Muscle layer of duodenum (tissue), 2 donors: ENCODE data around the gene SH3RF1.

Experiments used
- H3K27ac ChIP-seq: one replicate; pipeline ENCODE4 v1.7.0; 2013; ENCODE audit warnings: mild to moderate bottlenecking, low read length
- H3K27me3 ChIP-seq: one replicate; pipeline ENCODE4 v1.7.0; 2013; ENCODE audit warnings: low read depth, mild to moderate bottlenecking, control low read depth, low read length
- H3K36me3 ChIP-seq, 2 donors: one replicate each; pipeline ENCODE4 v1.7.0; 2013; ENCODE audit warnings: low read length in 2 of 2, control low read depth in 1 of 2, mild to moderate bottlenecking in 1 of 2; ENCODE audit not compliant: insufficient read depth in 2 of 2, control insufficient read depth in 1 of 2
- H3K4me1 ChIP-seq, 2 donors: one replicate each; pipeline ENCODE4 v1.7.0; 2013; ENCODE audit warnings: low read length in 2 of 2, mild to moderate bottlenecking in 2 of 2, control low read depth in 1 of 2, moderate library complexity in 1 of 2; ENCODE audit not compliant: insufficient read depth in 2 of 2, control insufficient read depth in 1 of 2
- H3K4me3 ChIP-seq, 2 donors: one replicate each; pipeline ENCODE4 v1.7.0; 2013; ENCODE audit warnings: low read length in 2 of 2, low read depth in 1 of 2, mild to moderate bottlenecking in 1 of 2
- H3K9me3 ChIP-seq, 2 donors: one replicate each; pipeline ENCODE4 v1.7.0; 2013; ENCODE audit warnings: low read length in 2 of 2, control low read depth in 1 of 2, mild to moderate bottlenecking in 1 of 2; ENCODE audit not compliant: control insufficient read depth in 1 of 2
- donor health status: healthy.

SH3RF1 gene

DNA sequence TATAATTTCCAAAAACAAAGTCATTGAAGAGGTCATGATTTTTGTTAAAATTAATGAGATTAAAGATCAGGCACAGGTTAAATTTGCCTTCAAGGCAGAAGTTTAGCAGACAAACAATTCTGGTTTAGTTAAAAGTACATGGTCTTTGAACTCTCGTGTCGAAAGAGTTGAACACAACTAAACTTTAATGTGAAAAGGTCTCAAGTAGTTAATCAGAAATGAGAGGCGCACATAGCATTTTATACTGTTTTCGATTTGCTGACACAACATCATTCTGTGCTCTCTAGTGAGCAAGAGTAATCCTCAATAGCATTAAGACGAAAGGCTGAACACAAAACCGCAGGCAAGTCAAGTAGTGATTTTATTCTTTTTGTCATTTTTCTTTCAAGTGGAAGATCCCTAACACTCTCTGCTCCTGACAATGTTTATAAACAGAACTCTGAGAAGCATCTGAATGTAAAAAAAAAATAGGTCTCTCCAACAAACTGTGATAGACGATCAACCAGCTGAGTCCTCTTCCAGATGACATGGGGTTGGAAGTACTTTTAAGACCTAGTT is 49.8 kb downstream of the SH3RF1 start:
- H3K4me3 ChIP-seq: no peak overlapping the region
- peaks cover 24% of the 10 kb centered on the region in 2 donors for H3K4me1 ChIP-seq
- H3K9me3 ChIP-seq: no peaks in the 10 kb centered on the region
- no peaks in the 10 kb centered on the region for H3K36me3 ChIP-seq
- no peaks in the 10 kb centered on the region for H3K27me3 ChIP-seq
- H3K27ac ChIP-seq: no peak overlapping the region

DNA sequence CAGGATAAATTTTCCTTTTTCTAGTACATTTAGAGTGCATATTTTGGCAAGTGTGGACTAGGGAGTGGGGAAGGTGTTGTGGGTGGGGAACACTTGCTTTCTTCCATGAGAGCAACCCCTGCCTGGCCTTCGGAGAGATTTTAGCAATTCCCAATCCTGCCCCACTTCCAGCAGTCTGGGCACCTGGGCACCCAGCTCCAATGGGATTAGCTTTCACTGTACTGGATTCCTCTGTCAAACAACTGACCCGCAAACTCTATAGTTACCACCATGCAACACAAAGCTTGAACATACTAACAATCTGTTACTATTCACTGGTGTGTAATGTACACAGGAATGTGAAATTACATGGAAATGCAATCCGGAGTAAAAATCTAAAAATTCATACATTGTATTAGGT is 50.3 kb downstream of the SH3RF1 start:
- no peak overlapping the region for H3K27ac ChIP-seq
- no peaks in the 10 kb centered on the region for H3K36me3 ChIP-seq
- H3K9me3 ChIP-seq: no peaks in the 10 kb centered on the region
- no peaks in the 10 kb centered on the region for H3K27me3 ChIP-seq
- peaks cover 19 to 23% of the 10 kb centered on the region in 2 donors for H3K4me1 ChIP-seq
- no peak overlapping the region for H3K4me3 ChIP-seq

DNA sequence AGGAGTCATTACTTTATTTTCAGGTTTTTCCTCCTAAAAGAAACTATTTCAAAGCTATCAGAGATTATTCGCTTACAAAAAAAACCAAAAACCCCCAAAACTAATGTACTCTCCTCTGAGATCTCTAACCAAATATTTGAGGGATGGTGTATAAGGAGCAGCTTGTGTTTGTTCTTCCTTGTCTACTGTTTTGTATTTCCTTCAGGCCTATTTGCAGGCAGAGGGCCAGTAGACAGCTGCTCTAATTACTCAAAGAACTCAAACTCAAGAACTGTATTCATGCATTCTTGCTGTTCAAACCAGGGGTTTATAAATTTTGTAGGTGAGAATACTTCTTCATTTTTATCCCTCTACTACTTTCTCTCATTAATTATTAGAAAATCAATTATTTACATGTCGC is 51.3 kb downstream of the SH3RF1 start:
- H3K27me3 ChIP-seq: no peaks in the 10 kb centered on the region
- H3K9me3 ChIP-seq: no peaks in the 10 kb centered on the region
- H3K4me1 ChIP-seq: peaks cover 16 to 17% of the 10 kb centered on the region in 2 donors
- no peak overlapping the region for H3K27ac ChIP-seq
- no peak overlapping the region for H3K4me3 ChIP-seq
- no peaks in the 10 kb centered on the region for H3K36me3 ChIP-seq

DNA sequence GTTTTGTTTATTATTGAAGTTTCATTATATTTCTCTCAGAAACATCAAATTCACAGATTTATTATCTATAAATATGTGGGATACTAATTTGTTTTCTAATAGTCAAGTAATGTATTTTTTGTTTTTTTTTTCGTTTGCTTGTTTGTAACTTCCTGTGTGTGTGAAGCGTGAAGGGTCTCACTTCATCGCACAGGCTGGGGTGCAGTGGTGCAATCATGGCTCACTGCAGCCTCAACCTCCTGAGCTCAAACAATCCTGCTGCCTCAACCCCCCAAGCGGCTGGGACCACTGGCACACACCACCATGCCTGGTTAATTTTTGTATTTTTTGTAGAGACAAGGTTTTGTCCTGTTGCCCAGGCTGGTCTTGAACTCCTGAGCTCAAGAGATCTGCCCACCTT is 55.1 kb downstream of the SH3RF1 start:
- Histone ChIP-seq H3K27ac (no peak overlapping the region), H3K36me3 (no peaks in the 10 kb centered on the region), H3K4me1 (peaks cover 11 to 17% of the 10 kb centered on the region in 2 donors), H3K4me3 (no peak overlapping the region), H3K27me3 (no peaks in the 10 kb centered on the region), H3K9me3 (no peaks in the 10 kb centered on the region)

DNA sequence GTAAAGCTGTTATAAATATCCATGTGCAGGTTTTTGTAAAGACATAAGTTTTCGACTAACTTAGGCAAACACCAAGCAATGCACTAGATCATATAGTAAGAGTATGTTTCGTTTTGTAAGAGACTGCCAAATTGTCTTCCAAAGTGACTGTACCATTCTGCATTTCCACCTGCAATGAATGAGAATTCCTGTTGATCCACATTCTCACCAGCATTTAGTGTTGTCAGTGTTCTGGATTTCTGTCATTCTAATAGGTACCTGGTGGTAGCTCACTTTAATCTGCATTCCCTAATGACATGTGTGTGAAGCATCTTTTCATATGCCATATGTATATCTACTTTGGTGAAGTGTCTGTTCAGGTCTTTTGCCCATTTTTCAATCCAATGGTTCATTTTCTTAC is 57.8 kb downstream of the SH3RF1 start:
- Histone ChIP-seq H3K4me3 (no peak overlapping the region), H3K9me3 (no peaks in the 10 kb centered on the region), H3K4me1 (no peaks in the 10 kb centered on the region), H3K36me3 (no peaks in the 10 kb centered on the region), H3K27me3 (no peaks in the 10 kb centered on the region), H3K27ac (no peak overlapping the region)

DNA sequence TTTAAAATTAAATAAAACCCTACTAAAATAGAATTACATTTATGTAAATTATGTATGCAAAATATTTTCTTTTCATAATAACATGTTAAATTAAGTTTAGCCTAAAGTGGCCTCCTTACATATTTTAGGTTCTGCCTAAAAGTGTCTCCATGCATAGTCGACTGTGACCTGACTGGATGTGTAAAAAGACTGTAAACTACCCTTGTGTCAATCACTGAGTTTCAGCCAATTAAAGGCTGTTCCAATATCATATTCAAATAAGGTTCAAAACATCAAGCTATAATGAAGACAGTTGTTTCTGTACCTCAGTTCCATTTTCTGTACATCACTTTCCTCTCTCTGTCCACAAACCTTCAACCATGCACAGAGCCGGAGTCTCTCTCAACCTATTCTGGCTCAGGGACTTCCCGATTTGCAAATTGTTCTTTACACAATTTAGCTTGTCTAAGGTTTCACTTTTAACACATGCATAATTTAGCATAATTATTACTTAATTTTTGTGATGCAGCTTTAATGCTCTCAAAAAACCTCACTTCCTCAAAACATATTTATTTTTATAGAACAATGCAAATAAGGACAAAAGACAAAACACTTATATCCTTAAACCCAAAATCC is 60.1 kb downstream of the SH3RF1 start:
- H3K27ac ChIP-seq: no peak overlapping the region
- H3K36me3 ChIP-seq: no peaks in the 10 kb centered on the region
- no peak overlapping the region for H3K4me3 ChIP-seq
- peaks cover 0 to 5% of the 10 kb centered on the region in 2 donors for H3K4me1 ChIP-seq
- no peaks in the 10 kb centered on the region for H3K27me3 ChIP-seq
- H3K9me3 ChIP-seq: no peaks in the 10 kb centered on the region

DNA sequence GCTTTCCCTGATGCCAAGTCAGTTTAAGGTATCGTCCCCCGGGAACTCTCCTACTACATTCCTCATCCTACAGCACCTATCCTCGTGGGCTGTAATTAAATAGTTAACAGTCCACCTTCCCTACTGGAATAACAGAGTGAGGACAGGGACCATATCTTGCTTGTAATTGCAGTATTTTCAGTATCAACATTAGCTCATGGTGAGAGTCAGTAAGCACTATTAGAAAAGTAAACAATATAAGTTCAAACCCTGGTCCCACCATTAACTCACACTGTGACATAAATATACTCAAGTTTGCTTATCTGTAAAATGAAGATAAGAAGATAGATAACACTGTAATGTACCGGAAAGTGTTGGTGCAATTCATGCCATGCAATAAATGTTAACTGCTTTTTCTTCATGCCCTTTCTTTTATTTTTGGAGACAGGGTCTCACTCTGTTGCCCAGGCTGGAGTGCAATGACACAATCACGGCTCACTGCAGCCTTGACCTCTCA is 61.3 kb downstream of the SH3RF1 start:
- H3K27me3 ChIP-seq: no peaks in the 10 kb centered on the region
- H3K36me3 ChIP-seq: no peaks in the 10 kb centered on the region
- H3K4me3 ChIP-seq: no peak overlapping the region
- H3K4me1 ChIP-seq: peaks cover 0 to 12% of the 10 kb centered on the region in 2 donors
- H3K27ac ChIP-seq: no peak overlapping the region
- no peaks in the 10 kb centered on the region for H3K9me3 ChIP-seq

DNA sequence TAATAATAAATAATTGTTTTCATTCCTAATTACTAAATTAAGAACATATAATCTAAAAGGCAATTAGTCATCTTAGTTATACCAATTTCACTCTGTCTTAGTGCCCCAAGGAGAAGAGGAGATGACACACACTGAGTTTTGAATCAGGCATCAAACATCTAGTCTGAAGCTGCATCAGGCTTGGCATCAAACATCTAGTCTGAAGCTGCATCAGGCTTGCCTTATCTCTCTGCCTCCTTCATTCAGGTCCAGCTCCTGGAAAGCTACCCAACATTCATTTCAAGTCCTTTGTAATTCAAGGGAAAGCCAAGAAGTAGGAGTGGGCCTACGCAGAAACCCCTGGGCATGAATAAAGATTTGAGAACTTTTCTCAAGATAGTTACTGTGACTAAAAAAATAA is 62.2 kb downstream of the SH3RF1 start:
- no peak overlapping the region for H3K4me3 ChIP-seq
- no peak overlapping the region for H3K27ac ChIP-seq
- no peaks in the 10 kb centered on the region for H3K36me3 ChIP-seq
- H3K27me3 ChIP-seq: no peaks in the 10 kb centered on the region
- no peaks in the 10 kb centered on the region for H3K9me3 ChIP-seq
- H3K4me1 ChIP-seq: peaks cover 0 to 16% of the 10 kb centered on the region in 2 donors

DNA sequence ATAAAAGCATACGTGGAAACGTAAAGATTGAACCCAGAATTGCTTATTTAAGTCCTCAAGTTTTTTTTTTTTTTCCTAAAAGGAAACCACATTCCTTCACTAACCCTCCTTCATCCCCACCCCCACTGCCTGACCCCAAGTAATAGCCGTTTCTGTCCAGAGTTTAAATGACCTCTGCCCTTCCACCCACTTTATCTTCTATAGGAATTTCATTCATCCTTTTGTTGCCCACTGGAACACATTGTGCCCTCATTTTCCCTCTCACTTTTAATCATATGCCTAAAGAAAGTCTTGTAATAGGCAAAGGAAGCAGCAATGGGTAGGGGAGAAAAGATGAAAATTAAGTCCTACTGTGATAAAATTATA is 62.7 kb downstream of the SH3RF1 start:
- Histone ChIP-seq H3K9me3 (no peaks in the 10 kb centered on the region), H3K4me1 (peaks cover 0 to 16% of the 10 kb centered on the region in 2 donors), H3K27ac (no peak overlapping the region), H3K27me3 (no peaks in the 10 kb centered on the region), H3K4me3 (no peak overlapping the region), H3K36me3 (no peaks in the 10 kb centered on the region)

DNA sequence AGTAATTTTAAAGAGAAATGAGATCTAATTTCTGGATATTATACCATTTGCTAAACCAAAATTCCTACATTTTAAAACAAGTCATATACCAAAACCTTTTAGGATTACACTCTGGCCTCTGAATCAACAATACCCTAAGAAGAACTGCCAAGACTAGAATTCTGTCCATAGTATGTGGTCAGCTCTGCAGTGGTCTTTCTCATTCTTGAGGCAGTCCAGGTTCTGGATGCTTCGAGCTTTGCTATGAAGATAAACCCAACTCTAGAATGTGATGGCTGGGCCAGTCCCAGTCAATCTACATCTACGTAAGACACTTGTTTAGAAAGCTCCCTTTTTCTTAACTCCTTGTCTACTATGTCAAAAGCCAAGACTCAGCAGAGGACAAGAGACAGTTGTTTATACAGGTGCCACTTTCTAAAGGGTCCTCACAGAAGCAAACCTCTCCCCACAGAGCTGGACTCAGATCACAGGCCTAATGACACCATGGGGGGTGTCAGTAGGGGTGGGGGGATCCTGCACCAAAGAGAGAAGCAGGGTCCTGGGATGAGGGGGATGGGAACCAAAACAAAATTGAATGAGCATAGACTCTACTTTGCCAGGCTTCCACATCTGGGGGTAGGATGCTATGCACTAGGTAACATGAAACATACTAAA is 63.2 kb downstream of the SH3RF1 start:
- Histone ChIP-seq H3K27me3 (no peaks in the 10 kb centered on the region), H3K27ac (no peak overlapping the region), H3K4me1 (peaks cover 0 to 20% of the 10 kb centered on the region in 2 donors), H3K9me3 (no peaks in the 10 kb centered on the region), H3K36me3 (no peaks in the 10 kb centered on the region), H3K4me3 (no peak overlapping the region)

DNA sequence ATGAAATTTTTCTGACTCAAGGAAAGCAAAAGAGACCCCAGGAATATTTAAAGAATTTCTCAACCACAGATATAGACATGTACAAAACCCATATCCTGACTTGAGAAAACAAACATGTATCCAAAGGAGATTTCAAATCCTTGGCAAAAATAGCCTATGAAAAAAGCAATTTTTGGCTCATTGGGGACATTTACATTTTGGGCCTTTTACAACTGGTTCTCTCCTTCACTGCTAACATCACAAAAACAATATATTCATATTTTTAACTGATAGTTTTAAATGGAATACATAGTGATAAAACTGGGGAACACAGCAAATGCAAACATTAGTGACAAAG is 65.0 kb downstream of the SH3RF1 start:
- no peak overlapping the region for H3K27ac ChIP-seq
- no peak overlapping the region for H3K4me3 ChIP-seq
- H3K27me3 ChIP-seq: no peaks in the 10 kb centered on the region
- peaks cover 0 to 32% of the 10 kb centered on the region in 2 donors for H3K4me1 ChIP-seq
- no peaks in the 10 kb centered on the region for H3K9me3 ChIP-seq
- no peaks in the 10 kb centered on the region for H3K36me3 ChIP-seq
